Chondrocyte (in vitro differentiated cells): ENCODE measurements around the gene ZNF775. TPM values are rescaled to one million over a fixed set of nuclear protein-coding genes. Genes with fewer than 3 reads are reported as not detected.
A peak's percentile ranks its signal among the peaks of the same experiment; 100 is the strongest.
"Not testable (repeated sequence)": the region's sequence is repeated elsewhere in the genome, so short reads cannot be mapped to it uniquely, and the experiment has no call there.

Experiments used
- DNase-seq: peaks from one replicate; pipeline ENCODE4 v3.0.0; 2021; ENCODE audit warnings: mixed read lengths, low spot score
- H3K27ac Mint-ChIP-seq: one replicate; pipeline ENCODE4 v1.8.0; 2021; ENCODE audit warnings: mild to moderate bottlenecking, moderate library complexity, mixed read lengths; ENCODE audit not compliant: unreplicated experiment
- H3K27me3 Mint-ChIP-seq: 2 replicates; pipeline ENCODE4 v1.8.0; 2021; ENCODE audit warnings: low read depth, mixed read lengths
- H3K36me3 Mint-ChIP-seq: 2 replicates; pipeline ENCODE4 v1.8.0; 2021; ENCODE audit warnings: low read depth, mixed read lengths
- H3K4me1 Mint-ChIP-seq: 2 replicates; pipeline ENCODE4 v1.8.0; 2021; ENCODE audit warnings: low read depth, mild to moderate bottlenecking, mixed read lengths
- H3K4me3 Mint-ChIP-seq: one replicate; pipeline ENCODE4 v1.8.0; 2021; ENCODE audit warnings: mild to moderate bottlenecking, moderate library complexity, mixed read lengths; ENCODE audit not compliant: unreplicated experiment
- H3K9me3 Mint-ChIP-seq: 2 replicates; pipeline ENCODE4 v1.8.0; 2021; ENCODE audit warnings: low read depth, mixed read lengths
- total RNA-seq: library from RNA; stranded (reverse); gene quantifications from 3 replicates; pipeline ENCODE4 v1.2.1, GENCODE V29; 2021
- TF ChIP-seq, protein P1 (sequence below): fragments of 200-600 bp; sonication (generic); IDR thresholded peaks from 2 replicates; pipeline ENCODE4 v1.5.0; 2021; ENCODE audit warnings: antibody characterized with exemption, mild to moderate bottlenecking, moderate library complexity

ZNF775 gene
- total RNA-seq, 1 donor from 2014 or later: 6.0 TPM

DNA sequence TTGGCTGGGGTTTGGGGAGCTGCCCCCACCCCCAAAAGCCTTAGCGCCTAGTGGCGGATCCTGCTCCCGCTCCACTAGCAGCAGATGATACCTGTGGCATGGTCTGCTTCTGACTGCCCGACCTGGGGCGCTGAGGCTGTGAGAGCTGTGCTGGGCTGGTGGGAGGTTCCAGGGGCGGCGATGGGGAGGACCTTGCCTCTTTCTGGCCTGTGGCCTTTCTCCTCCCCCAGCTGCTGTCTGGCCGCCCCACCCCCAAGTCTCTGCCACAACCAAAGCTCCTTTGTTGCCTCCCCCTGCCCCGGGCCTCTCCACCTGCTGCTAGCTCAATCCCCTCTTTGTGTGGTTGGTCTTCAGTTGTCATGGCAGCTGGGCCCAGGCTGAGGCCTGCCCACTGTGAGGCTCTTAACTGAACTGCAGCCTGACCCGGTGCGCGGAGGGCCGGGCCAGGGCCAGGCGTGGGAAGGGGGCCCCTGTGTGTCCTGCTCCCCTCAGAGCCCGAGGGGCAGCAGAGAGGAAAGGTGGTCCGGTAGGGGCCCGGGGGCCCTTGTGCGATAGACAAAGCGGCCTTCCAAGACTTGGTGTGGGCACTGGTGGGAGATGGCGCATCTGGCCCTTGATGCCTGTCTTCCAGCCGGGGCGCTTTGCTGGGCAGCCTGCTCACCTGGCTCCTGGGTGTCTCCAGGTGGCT, 4.7 kb downstream of the ZNF775 start:
- Mint-ChIP-seq H3K36me3 (no peaks in the 10 kb centered on the region), H3K4me1 (peaks cover 17% of the 10 kb centered on the region), H3K4me3 (no peak overlapping the region)

DNA sequence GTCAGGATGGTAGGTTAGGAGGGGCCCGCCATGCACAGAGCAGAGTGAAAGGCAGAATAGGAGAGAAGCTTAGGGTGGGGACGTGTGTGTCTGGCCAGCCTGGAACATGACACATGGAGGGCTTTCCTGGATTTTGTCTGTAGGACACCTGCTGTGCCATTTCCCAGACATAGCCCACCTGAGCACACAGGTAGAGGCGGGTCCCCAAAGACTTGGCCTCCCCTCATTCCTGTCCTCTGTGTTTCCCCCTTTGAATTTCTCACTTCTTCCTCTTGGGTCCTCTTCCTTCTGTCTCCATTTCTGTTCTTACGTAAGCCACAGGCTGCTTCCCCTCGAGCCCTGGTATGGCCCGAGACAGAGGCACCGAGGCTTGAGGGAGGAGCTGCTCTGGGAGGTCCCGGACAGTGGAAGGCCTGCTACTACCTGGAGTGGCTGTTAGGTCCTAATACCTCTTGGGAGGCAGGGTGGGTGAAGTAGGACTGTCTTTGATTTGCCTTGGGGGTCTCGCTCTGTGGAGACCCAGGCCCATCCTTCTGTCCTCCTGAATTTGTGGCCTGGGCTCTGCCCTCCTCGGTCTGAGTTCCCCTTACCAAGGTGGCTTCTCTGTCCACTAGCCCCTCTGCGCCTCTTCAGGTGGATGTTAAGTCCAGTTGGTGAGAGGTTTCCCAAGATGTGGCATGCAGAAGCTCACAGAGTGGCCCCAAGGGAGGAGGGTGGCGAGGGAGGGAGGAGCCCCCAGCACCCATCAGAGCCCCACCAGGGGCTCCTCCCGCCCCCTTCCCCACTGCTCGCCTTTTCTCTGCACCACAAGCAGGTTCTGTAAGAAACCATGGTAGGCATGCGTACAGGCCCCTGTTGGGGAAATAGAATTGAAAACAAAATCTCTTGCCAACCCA, 5.5 kb downstream of the ZNF775 start:
- no peaks in the 10 kb centered on the region for H3K27me3 Mint-ChIP-seq
- H3K4me3 Mint-ChIP-seq: no peak overlapping the region
- peaks cover 15% of the 10 kb centered on the region for H3K4me1 Mint-ChIP-seq
- no peaks in the 10 kb centered on the region for H3K9me3 Mint-ChIP-seq
- H3K36me3 Mint-ChIP-seq: no peaks in the 10 kb centered on the region
- no peak for DNase-seq
- H3K27ac Mint-ChIP-seq: no peak overlapping the region
- TF ChIP-seq, protein P1, sequence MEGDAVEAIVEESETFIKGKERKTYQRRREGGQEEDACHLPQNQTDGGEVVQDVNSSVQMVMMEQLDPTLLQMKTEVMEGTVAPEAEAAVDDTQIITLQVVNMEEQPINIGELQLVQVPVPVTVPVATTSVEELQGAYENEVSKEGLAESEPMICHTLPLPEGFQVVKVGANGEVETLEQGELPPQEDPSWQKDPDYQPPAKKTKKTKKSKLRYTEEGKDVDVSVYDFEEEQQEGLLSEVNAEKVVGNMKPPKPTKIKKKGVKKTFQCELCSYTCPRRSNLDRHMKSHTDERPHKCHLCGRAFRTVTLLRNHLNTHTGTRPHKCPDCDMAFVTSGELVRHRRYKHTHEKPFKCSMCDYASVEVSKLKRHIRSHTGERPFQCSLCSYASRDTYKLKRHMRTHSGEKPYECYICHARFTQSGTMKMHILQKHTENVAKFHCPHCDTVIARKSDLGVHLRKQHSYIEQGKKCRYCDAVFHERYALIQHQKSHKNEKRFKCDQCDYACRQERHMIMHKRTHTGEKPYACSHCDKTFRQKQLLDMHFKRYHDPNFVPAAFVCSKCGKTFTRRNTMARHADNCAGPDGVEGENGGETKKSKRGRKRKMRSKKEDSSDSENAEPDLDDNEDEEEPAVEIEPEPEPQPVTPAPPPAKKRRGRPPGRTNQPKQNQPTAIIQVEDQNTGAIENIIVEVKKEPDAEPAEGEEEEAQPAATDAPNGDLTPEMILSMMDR: no peak

More for the DNA sequence above, 4.7 kb downstream of the ZNF775 start:
- no peaks in the 10 kb centered on the region for H3K27me3 Mint-ChIP-seq
- no peak overlapping the region for H3K27ac Mint-ChIP-seq
- no peaks in the 10 kb centered on the region for H3K9me3 Mint-ChIP-seq
- TF ChIP-seq, protein P1: no peak
- no peak for DNase-seq

DNA sequence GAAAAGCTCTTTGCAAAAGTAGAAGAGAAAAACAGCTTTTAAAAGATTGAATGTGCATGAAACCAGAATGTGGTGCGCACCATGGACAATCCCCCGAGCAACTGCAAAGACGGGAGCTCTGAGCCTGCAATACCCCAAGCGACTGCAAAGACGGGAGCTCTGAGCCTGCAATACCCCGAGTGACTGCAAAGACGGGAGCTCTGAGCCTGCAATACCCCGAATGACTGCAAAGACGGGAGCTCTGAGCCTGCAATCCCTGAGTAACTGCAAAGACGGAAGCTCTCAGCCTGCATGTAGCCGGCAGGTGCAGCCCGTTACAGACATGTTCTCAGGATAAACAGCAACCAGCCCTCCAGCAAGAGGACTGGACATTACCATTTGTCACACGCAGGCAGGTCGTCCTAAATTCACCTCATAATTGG, 6.2 kb downstream of the ZNF775 start:
- peaks cover 9% of the 10 kb centered on the region for H3K4me1 Mint-ChIP-seq
- no peaks in the 10 kb centered on the region for H3K36me3 Mint-ChIP-seq
- TF ChIP-seq, protein P1: no peak
- H3K27me3 Mint-ChIP-seq: no peaks in the 10 kb centered on the region
- no peaks in the 10 kb centered on the region for H3K9me3 Mint-ChIP-seq
- no peak overlapping the region for H3K27ac Mint-ChIP-seq
- H3K4me3 Mint-ChIP-seq: no peak overlapping the region
- peak; percentile 44 for DNase-seq

DNA sequence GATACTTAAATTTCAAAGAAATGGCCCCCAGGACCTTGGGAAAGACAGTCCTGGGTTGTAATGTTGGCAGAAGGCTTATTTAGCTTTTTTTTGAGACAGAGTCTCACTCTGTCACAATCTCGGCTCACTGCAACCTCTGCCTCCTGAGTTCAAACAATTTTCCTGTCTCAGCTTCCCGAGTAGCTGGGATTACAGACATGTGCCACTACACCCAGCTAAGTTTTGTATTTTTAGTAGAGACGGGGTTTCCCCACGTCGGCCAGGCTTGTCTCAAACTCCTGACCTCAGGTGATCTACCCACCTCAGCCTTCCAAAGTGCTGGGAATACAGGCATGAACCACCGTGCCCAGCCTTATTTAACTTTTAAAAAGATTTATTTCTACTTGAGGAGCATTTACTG, 6.8 kb downstream of the ZNF775 start:
- not testable (repeated sequence) for H3K9me3 Mint-ChIP-seq, DNase-seq, H3K27ac Mint-ChIP-seq, H3K36me3 Mint-ChIP-seq, H3K4me3 Mint-ChIP-seq, H3K27me3 Mint-ChIP-seq, H3K4me1 Mint-ChIP-seq

DNA sequence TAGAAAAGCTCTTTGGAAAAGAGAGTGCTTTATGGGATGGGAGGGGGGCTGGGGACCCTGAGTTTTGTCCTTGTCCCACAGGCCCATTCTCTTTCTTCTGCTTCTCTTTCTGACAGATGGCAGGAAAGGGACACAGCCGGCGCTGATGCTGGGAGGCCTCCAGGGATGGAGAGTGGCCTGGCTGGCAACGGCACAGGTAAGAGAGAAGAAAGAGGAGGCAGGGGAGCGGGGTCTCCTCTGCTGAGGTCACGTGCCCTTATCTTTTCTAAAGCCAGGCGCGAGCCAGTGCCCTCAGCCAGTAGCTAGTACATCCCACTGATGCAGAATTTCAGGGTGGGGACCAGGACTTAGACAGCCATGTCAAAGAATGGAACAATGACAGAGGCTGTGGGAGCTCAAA, 9.2 kb downstream of the ZNF775 start:
- H3K9me3 Mint-ChIP-seq: no peaks in the 10 kb centered on the region
- no peak overlapping the region for H3K4me3 Mint-ChIP-seq
- TF ChIP-seq, protein P1: no peak
- DNase-seq: no peak
- H3K36me3 Mint-ChIP-seq: no peaks in the 10 kb centered on the region
- H3K27me3 Mint-ChIP-seq: no peaks in the 10 kb centered on the region
- H3K27ac Mint-ChIP-seq: no peak overlapping the region
- H3K4me1 Mint-ChIP-seq: peaks cover 8% of the 10 kb centered on the region
